Heart left ventricle (tissue), 16 donors: ENCODE measurements around the gene CHST6. TPM values are rescaled to one million over a fixed set of nuclear protein-coding genes. Genes with fewer than 3 reads are reported as not detected.
"Not testable (repeated sequence)": the region's sequence is repeated elsewhere in the genome, so short reads cannot be mapped to it uniquely, and the experiment has no call there.

Source experiments
- ATAC-seq, 4 donors: fragments of 200-7000 bp; cut with Tn5 transposase; one replicate each; pipeline ENCODE4 v1.9.1; 2020 to 2022; ENCODE audit warnings: moderate library complexity in 4 of 4, mild to moderate bottlenecking in 3 of 4, moderate number of reproducible peaks in 1 of 4
- DNase-seq, 5 donors: peaks; one replicate each; pipeline ENCODE4 v3.0.0-alpha.2; 2020
- H3K27ac ChIP-seq, 12 donors: fragments of 200-600 bp; sonication (generic) in 4 of 12; one replicate each; pipeline versions ENCODE4 v1.5.0 to v1.8.0; 2016 to 2022; ENCODE audit warnings: mild to moderate bottlenecking in 2 of 12
- H3K27me3 ChIP-seq, 9 donors: fragments of 200-600 bp; sonication (generic) in 2 of 9; one replicate each; pipeline versions ENCODE4 v1.5.1 to v1.8.0; 2016 to 2022; ENCODE audit warnings: mild to moderate bottlenecking in 3 of 9
- H3K36me3 ChIP-seq, 9 donors: fragments of 200-600 bp; sonication (generic) in 2 of 9; one replicate each; pipeline versions ENCODE4 v1.5.0 to v1.8.0; 2018 to 2022; ENCODE audit warnings: mild to moderate bottlenecking in 2 of 9
- H3K4me1 ChIP-seq, 12 donors: fragments of 200-600 bp; sonication (generic) in 4 of 12; one replicate each; pipeline versions ENCODE4 v1.5.0 to v1.8.0; 2016 to 2022; ENCODE audit warnings: mild to moderate bottlenecking in 3 of 12
- H3K4me3 ChIP-seq, 12 donors: fragments of 200-600 bp; sonication (generic) in 4 of 12; one replicate each; pipeline versions ENCODE4 v1.5.0 to v1.8.0; 2017 to 2022; ENCODE audit warnings: mild to moderate bottlenecking in 9 of 12, moderate library complexity in 4 of 12
- H3K9me3 ChIP-seq, 12 donors: fragments of 200-600 bp; sonication (generic) in 4 of 12; one replicate each; pipeline versions ENCODE4 v1.5.0 to v1.8.0; 2016 to 2022; ENCODE audit warnings: mild to moderate bottlenecking in 1 of 12
- CTCF ChIP-seq, 12 donors: fragments of 200-600 bp; sonication (generic) in 4 of 12; IDR thresholded peaks; one replicate each; pipeline versions ENCODE4 v1.5.0 to v1.8.0; 2018 to 2022; ENCODE audit warnings: antibody characterized with exemption in 12 of 12, mild to moderate bottlenecking in 5 of 12
- POLR2A ChIP-seq, 2 donors: fragments of 450-650 bp; IDR thresholded peaks; one replicate each; pipeline ENCODE4 v1.6.1; 2017; ENCODE audit warnings: antibody characterized with exemption in 2 of 2, mild to moderate bottlenecking in 2 of 2, moderate library complexity in 2 of 2
- WGBS, 4 donors: extraction: QIAGEN DNeasy Blood & Tissue Kit in 2 of 4; methylation state at CpG; one replicate each; pipeline versions ENCODE4 v1.1.5 to v1.1.7; 2013 to 2018; 5-methylcytosine and 5-hydroxymethylcytosine counted together
- intact Hi-C, 10 donors: fragments of 100-400 bp; cut with DNase I; formaldehyde crosslinking; loops; one replicate each; pipeline versions ENCODE4 v1.11.1 to v1.14.2; 2022
- polyA plus RNA-seq, 2 donors: library from polyadenylated mRNA; stranded (reverse); fragments of 200-250 nt; gene quantifications; one replicate each; pipeline ENCODE4 v1.2.3, GENCODE V29; 2013
- total RNA-seq, 9 donors: library from RNA; depleted of rRNA in 2 of 9; stranded (reverse); fragments of >200 nt in 2 of 9; fragmentation: NEBNext Ultra II Directional in 3 of 9; extraction: Animal tissue kit (Norgen Biotek cat#: 25700) in 3 of 9; gene quantifications; one replicate each; pipeline versions ENCODE4 v1.1.0 to v1.2.4, GENCODE V29; 2016 to 2023
- donor health status: ischemic (EF 13 %, LVEDD 7.1; RV severe dilation, severe dysfunction).
- donor health status: healthy with polysubstance abuse.
- donor health status: DM: no; HTN: yes; CAD: no.
- donor health status: DM: no; HTN: no; CAD: no.
- donor health status: ischemic (EF 25% LVEDD 6.9; RV normal size, moderate dysfunction).
- donor health status: ischemic (EF 25% LVEDD 5.7; RV mildly dilated, moderate dysfunction).
- donor health status: healthy.
- donor health status: DM: yes; HTN: yes; CAD: no.
- donor health status: ischemic (EF 35%, LVEDD 5.7; RV mildly dilated, moderate dysfunction).
- donor health status: nonischemic (EF 11% LVEDD 7.7; RV severe dilation, severe dysfunction).
- donor health status: DM: yes; HTN: yes; CAD: no.
- donor health status: PGD.
- donor health status: ischemic (EF 29% LVEDD 5.4; RV normal size, mild dysfunction).
- donor health status: nonischemic (EF 23%, LVEDD 6.1; RV moderate dilation, normal function).

Gene CHST6
- total and polyA plus RNA-seq, 11 donors, result 0.32 to 1.8 (median 0.88) TPM

DNA sequence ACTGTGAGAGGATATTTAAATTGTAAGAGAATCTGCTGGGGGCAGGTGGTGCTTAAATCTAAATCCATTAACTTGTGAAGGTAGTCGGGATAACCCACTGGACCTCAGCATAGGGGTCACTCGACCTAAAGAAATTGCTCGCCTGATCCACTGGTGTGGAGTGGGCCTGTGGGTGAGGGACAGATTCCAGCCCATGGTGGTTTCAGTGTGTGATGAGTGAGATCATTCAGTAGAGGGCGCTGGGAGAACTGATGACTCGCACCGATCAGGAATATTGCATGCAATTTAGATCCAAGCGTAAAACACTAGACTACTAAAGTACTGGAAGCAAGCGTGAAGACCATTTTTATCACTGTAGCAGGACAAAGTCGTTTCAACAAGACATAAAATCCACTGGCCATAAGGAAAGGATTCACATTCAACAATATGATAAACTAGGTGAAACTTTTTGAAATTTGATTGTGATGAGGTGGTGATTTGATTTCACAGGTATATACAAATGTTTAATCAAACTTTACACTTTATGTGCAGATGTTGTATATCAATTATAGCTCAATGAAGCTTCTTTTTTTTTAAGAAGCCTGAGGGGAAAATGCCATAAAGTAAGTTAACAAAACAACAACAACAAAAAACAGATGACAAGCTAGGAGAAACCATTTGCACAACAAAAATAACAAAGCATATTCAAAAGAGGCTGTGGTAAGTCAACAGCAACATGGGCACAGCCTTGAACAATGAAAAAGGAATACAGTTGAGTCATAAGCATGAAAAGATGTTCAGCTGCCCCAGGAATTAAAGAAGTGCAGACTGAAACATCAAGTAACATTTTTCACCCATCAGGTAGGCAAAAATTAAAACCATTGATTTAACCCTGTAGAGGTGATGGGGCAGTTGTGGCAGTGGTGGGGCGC lies 23.3 kb downstream of the CHST6 start:
- WGBS, 4 donors, result 12 to 17% (median 14%) methylated on average over 9 to 10 of the region's 10 CpGs
- DNase-seq, result peak in 4 of 5 donors; percentile 46 to 56 (median 52)

DNA sequence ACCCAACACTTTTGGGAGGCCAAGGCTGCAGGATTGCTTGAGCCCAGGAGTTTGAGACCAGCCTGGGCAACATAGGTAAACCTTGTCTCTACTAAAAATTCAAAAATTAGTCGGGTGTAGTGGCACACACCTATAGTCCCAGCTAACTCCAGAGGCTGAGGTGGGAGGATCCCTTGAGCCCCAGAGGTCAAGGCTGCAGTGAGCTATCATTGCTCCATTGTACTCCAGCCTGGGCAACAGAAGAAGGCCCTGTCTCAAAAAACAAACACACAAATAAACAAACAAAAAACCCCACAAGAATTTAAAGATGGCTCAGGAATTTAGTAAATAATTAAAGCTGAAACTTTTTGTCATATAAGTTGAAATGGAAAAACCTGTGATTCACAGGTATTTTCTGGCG lies 28.5 kb downstream of the CHST6 start:
- WGBS, 4 donors, result 77 to 93% (median 83%) methylated on average over 2 of the region's 2 CpGs
- Histone ChIP-seq H3K9me3 (no peaks in the 10 kb centered on the region), H3K36me3 (no peaks in the 10 kb centered on the region), H3K27ac (no peak overlapping the region), H3K27me3 (no peaks in the 10 kb centered on the region), H3K4me1 (peaks cover 0 to 22% (median 10%) of the 10 kb centered on the region in 12 donors), H3K4me3 (no peak overlapping the region)
- ATAC-seq (no peak), DNase-seq (no peak)
- TF ChIP-seq POLR2A (IDR thresholded peaks at IDR 0.05) (no peak), CTCF (IDR thresholded peaks at IDR 0.05) (no peak)
- intact Hi-C loops, result loop anchor here in 3 of 10 donors (10.0 kb wide), 2 partner anchors 158 to 272 kb away; partner anchors contain the start of gene ADAT1 (in 2 of the 3)

More for the DNA sequence above, 23.3 kb downstream of the CHST6 start:
- H3K36me3 ChIP-seq, result no peaks in the 10 kb centered on the region
- no peak for TF ChIP-seq POLR2A (IDR thresholded peaks at IDR 0.05)
- TF ChIP-seq CTCF (IDR thresholded peaks at IDR 0.05), result peak; percentile 57 to 84 (median 74)
- H3K27me3 ChIP-seq, result no peaks in the 10 kb centered on the region
- no peaks in the 10 kb centered on the region for H3K4me1 ChIP-seq
- no peaks in the 10 kb centered on the region for H3K9me3 ChIP-seq
- peak; percentile 87 to 98 (median 94) for ATAC-seq
- no peak overlapping the region for H3K4me3 ChIP-seq
- intact Hi-C loops, result loop anchor here (1.0 to 10.0 kb wide), 17 partner anchors 45 to 293 kb away; partner anchors contain the start of genes ADAT1 (in 3 of the 10) and TMEM231 (in 1 of the 10)
- no peak overlapping the region for H3K27ac ChIP-seq

GRCh38 chr16:75464122-75464918 lies 30.9 kb downstream of the CHST6 start, which contains the start of gene TMEM170A:
TMEM170A (minus strand) TSS chr16:75464689; CDS start chr16:75464600, 89 bp downstream.
- ATAC-seq, result peak; percentile 97 to 99 (median 98)
- 0 to 1% (median 0%) methylated on average over 45 to 89 of the region's 89 CpGs for WGBS, 4 donors
- Histone ChIP-seq H3K4me1 (peaks cover 0 to 40% (median 13%) of the 10 kb centered on the region in 12 donors), H3K27me3 (no peaks in the 10 kb centered on the region), H3K4me3 (peak within 1 kb of the TSS; percentile 67 to 100 (median 90)), H3K36me3 (no peaks in the 10 kb centered on the region), H3K9me3 (no peaks in the 10 kb centered on the region), H3K27ac (peak within 1 kb of the TSS; percentile 84 to 100 (median 96))
- intact Hi-C loops, result loop anchor here in 5 of 10 donors (1.0 to 10.0 kb wide), 5 partner anchors 31 to 270 kb away; partner anchors contain the start of genes ADAT1 (in 2 of the 5), CFDP1 (in 1 of the 5) and TMEM231 (in 1 of the 5)
- peak in 11 of 12 donors; percentile 100 for TF ChIP-seq CTCF (IDR thresholded peaks at IDR 0.05)
- peak; percentile 73 to 97 for TF ChIP-seq POLR2A (IDR thresholded peaks at IDR 0.05)
- DNase-seq, result peak; percentile 99 to 100 (median 100)

DNA sequence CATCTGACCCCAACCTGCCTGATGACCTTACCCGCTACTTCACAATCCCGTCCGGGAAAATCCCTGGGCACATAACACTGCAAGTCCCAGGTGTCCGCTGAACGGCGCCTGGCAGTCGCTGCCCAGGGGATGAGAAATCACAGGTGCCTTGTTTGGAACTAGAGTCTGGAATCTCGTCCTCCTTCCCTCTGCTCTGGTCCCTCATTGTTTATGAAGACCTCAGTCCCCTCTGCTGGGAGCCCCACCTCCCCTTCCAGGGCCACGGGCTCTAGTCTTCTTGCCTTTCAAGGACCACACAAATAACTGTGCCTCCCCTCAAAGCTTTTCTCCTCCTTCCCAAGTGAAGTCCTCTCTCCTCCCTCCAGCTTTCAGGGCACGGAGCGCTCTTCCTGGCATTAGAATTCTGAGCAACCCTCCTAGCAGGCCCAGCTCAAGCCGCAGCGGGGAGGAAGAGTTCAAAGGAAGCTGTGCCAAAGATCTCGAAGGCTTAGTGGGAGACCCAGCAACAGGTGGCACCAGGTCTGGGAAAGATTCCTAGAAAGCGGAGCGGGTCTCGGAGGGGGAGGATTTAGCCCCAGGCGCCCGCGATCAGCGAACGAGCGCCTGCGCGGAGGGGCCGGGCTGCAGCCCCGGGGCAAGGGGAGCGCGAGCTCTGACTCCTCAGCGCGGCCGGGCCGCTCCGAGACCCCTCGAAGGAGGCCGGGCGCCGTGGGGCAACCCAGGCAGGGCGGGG lies 31.7 kb downstream of the CHST6 start:
- peak overlapping the region; percentile 67 to 100 (median 90) for H3K4me3 ChIP-seq
- 2 to 4% (median 3%) methylated on average over 14 to 39 of the region's 39 CpGs for WGBS, 4 donors
- DNase-seq, result peak in 2 of 5 donors; percentile 41 to 77
- intact Hi-C loops, result loop anchor here in 5 of 10 donors (1.0 to 10.0 kb wide), 5 partner anchors 30 to 269 kb away; partner anchors contain the start of genes ADAT1 (in 2 of the 5), CFDP1 (in 1 of the 5) and TMEM231 (in 1 of the 5)
- H3K4me1 ChIP-seq, result peaks cover 0 to 41% (median 13%) of the 10 kb centered on the region in 12 donors
- ATAC-seq, result peak in 2 of 4 donors; percentile 23
- peak overlapping the region; percentile 84 to 100 (median 96) for H3K27ac ChIP-seq
- H3K27me3 ChIP-seq, H3K36me3 ChIP-seq, H3K9me3 ChIP-seq: not testable (repeated sequence)
